Kidney (tissue), 14 donors: ENCODE data around the gene ESRRA. TPM values are rescaled to one million over a fixed set of nuclear protein-coding genes. Genes with fewer than 3 reads are reported as not detected.

ENCODE experiments used
- DNase-seq, 5 donors: peaks; one replicate each; pipeline ENCODE4 v3.0.0-alpha.2; 2013 to 2020
- FAIRE-seq: peaks from 2 replicates; lab custom pipeline; 2012; peaks lifted over from hg19 to GRCh38; lab: Jason Lieb, UNC
- H3K27ac ChIP-seq, 2 donors: one replicate each; pipeline ENCODE4 v1.7.0; 2013; ENCODE audit warnings: low read depth in 2 of 2, low read length in 2 of 2, inconsistent platforms in 1 of 2
- H3K27me3 ChIP-seq: one replicate; pipeline ENCODE4 v1.7.1; 2013; ENCODE audit warnings: low read length, inconsistent platforms; ENCODE audit not compliant: control insufficient read depth, insufficient read depth
- H3K36me3 ChIP-seq, 3 donors: one replicate each; pipeline versions ENCODE4 v1.7.0 to v1.7.1; 2013; ENCODE audit warnings: low read length in 3 of 3, control low read depth in 1 of 3, inconsistent platforms in 1 of 3; ENCODE audit not compliant: insufficient read depth in 3 of 3, control insufficient read depth in 2 of 3
- H3K4me1 ChIP-seq, 3 donors: one replicate each; pipeline versions ENCODE4 v1.7.0 to v1.7.1; 2013; ENCODE audit warnings: low read length in 3 of 3, inconsistent platforms in 1 of 3, low read depth in 1 of 3; ENCODE audit not compliant: control insufficient read depth in 2 of 3, insufficient read depth in 2 of 3
- H3K4me3 ChIP-seq, 3 donors: one replicate each; pipeline versions ENCODE4 v1.7.0 to v1.8.1; 2013; ENCODE audit warnings: low read length in 3 of 3, control low read depth in 1 of 3, inconsistent platforms in 1 of 3
- H3K9ac ChIP-seq, 3 donors: one replicate each; pipeline versions ENCODE4 v1.7.0 to v1.7.1; 2013; ENCODE audit warnings: low read length in 3 of 3, control low read depth in 1 of 3, inconsistent platforms in 1 of 3
- H3K9me3 ChIP-seq, 3 donors: one replicate each; pipeline versions ENCODE4 v1.7.0 to v1.7.1; 2013; ENCODE audit warnings: low read length in 3 of 3, control low read depth in 1 of 3, inconsistent platforms in 1 of 3; ENCODE audit not compliant: control insufficient read depth in 2 of 3, insufficient read depth in 1 of 3
- intact Hi-C: fragments of 100-400 bp; cut with DNase I; formaldehyde crosslinking; loops from one replicate; pipeline ENCODE4 v1.11.1; 2022
- polyA plus RNA-seq: library from polyadenylated mRNA; stranded (reverse); fragments of 350-450 nt; fragmentation: Illumina TruSeq; extraction: RNeasy Lipid Tissue Mini Kit (QIAGEN cat#74804); gene quantifications from one replicate; pipeline ENCODE4 v1.2.3, GENCODE V29; 2014; ENCODE audit warnings: low read depth, low replicate concordance; ENCODE audit not compliant: insufficient read depth
- total RNA-seq: library from RNA; stranded (reverse); fragmentation: NEBNext Ultra II Directional; extraction: Animal tissue kit (Norgen Biotek cat#: 25700); gene quantifications from one replicate; pipeline ENCODE4 v1.2.1, GENCODE V29; 2021
- TF ChIP-seq, protein P1 (sequence below): IDR thresholded peaks from 3 replicates; pipeline ENCODE4 v1.5.1; 2012; ENCODE audit warnings: mild to moderate bottlenecking, moderate library complexity, borderline replicate concordance; ENCODE audit not compliant: insufficient read depth; ENCODE audit errors: extremely low read depth
- donor health status: control.
- donor health status: control.
- donor health status: control.
- donor health status: control.
- donor health status: control.
- donor health status: DM: yes; HTN: yes; CAD: no.
- donor health status: Normal renal cell carcinoma (clear cell type).

The ESRRA gene
- total and polyA plus RNA-seq, 2 donors from 2014 or later: 59.7 to 117 TPM

DNA sequence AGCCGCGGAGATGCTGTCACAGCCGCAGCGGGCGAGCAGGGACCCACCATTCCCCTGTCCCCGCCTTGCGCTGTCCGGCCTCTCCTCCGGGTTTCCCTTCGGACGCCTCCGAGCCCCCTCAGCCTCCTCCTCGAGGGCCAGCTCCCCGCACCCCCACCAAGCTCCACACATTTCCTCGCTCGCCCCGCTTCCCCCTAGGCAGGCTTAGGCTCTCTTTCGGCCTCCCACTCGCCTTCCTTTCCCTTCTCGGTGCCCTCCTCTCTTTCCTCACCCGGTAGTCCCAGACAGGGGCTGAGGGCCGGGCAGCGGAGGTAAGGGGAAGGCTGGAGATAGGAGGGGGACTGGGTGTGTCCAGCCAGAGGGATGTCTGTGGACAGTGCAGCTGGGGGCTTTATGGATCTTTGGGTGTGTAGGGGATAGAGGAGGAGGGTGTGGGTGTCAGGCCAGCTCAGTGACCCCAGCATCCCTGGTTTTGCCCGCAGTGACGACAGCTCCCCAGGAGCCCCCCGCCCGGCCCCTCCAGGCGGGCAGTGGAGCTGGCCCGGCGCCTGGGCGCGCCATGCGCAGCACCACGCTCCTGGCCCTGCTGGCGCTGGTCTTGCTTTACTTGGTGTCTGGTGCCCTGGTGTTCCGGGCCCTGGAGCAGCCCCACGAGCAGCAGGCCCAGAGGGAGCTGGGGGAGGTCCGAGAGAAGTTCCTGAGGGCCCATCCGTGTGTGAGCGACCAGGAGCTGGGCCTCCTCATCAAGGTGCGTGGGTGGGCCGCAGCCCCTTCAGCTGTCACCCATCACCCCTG is 12.7 kb upstream of the ESRRA start:
- Histone ChIP-seq H3K9me3 (no peaks in the 10 kb centered on the region), H3K36me3 (no peaks in the 10 kb centered on the region), H3K4me3 (no peak overlapping the region), H3K4me1 (peaks cover 0 to 3% (median 0%) of the 10 kb centered on the region in 3 donors), H3K27ac (no peak overlapping the region), H3K27me3 (peaks cover 39% of the 10 kb centered on the region), H3K9ac (no peak overlapping the region)
- intact Hi-C loops: no loop called here
- DNase-seq: no peak
- TF ChIP-seq, protein P1, sequence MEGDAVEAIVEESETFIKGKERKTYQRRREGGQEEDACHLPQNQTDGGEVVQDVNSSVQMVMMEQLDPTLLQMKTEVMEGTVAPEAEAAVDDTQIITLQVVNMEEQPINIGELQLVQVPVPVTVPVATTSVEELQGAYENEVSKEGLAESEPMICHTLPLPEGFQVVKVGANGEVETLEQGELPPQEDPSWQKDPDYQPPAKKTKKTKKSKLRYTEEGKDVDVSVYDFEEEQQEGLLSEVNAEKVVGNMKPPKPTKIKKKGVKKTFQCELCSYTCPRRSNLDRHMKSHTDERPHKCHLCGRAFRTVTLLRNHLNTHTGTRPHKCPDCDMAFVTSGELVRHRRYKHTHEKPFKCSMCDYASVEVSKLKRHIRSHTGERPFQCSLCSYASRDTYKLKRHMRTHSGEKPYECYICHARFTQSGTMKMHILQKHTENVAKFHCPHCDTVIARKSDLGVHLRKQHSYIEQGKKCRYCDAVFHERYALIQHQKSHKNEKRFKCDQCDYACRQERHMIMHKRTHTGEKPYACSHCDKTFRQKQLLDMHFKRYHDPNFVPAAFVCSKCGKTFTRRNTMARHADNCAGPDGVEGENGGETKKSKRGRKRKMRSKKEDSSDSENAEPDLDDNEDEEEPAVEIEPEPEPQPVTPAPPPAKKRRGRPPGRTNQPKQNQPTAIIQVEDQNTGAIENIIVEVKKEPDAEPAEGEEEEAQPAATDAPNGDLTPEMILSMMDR: no peak
- no peak for FAIRE-seq

DNA sequence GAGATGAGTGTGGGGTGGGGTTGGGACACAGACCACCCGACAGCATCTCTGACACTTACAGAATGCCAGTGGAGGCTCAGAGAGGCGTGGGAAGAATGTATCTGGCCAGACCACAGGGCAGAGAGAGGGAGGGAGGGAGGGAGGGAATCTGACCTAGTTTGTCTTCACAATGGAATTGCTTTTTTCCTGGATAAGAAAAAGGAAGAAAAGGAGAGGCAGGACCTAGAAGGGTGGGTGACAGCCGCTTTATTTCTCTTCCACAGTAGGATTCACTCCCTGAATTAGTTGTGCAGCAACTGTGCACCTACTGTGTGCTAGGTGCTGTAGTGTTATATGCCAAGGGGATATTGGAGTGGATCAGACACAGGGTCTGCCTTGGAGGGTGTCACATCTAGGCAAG is 10.6 kb upstream of the ESRRA start:
- DNase-seq (no peak), FAIRE-seq (no peak)
- Histone ChIP-seq H3K36me3 (no peaks in the 10 kb centered on the region), H3K4me3 (no peak overlapping the region), H3K9me3 (no peaks in the 10 kb centered on the region), H3K27ac (no peak overlapping the region), H3K4me1 (peaks cover 0 to 11% (median 0%) of the 10 kb centered on the region in 3 donors), H3K9ac (no peak overlapping the region), H3K27me3 (peaks cover 47% of the 10 kb centered on the region)
- TF ChIP-seq, protein P1: no peak
- intact Hi-C loops: no loop called here

DNA sequence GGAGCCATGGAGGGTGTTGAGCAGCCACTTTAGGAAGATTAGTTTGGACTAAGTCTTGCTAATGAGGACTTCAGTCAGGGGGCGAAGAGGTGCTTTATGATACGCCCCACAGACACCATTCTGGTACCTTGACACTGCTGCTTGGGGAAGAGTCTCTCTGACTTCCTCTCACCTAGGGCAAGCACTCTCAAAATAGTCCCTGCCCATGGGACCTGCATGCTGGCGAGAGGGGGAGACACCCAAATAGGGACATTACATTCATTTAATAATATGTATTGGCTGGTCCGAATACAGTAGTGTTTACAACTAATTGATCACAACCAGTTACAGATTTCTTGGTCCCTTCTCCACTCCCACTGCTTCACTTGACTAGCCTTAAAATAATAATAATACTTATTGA is 9.6 kb upstream of the ESRRA start:
- Histone ChIP-seq H3K4me1 (peaks cover 0 to 20% (median 0%) of the 10 kb centered on the region in 3 donors), H3K4me3 (no peak overlapping the region), H3K9ac (no peak overlapping the region), H3K27me3 (peaks cover 45% of the 10 kb centered on the region), H3K36me3 (no peaks in the 10 kb centered on the region), H3K27ac (no peak overlapping the region), H3K9me3 (no peaks in the 10 kb centered on the region)
- TF ChIP-seq, protein P1: no peak
- intact Hi-C loops: no loop called here
- FAIRE-seq (no peak), DNase-seq (no peak)

DNA sequence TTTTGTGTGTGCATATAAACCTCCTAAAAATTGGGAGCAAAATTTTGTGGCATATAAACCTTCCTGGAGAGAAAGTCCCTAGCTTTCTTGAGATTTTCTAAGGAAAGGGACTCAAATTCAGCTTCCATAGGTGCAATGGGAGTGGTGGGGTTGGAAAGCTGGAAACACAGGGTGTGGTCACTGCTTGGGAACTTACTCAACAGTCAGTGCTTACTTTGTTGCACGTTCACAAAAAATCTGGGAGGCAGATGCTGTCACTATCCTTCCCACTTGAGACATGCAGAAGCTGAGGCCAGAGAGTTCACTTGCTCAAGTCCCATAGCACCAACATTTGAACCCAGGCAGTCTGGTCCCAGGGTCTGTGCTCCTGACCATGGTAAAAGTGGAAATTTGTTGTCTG is 9.1 kb upstream of the ESRRA start:
- TF ChIP-seq, protein P1: no peak
- no peaks in the 10 kb centered on the region for H3K36me3 ChIP-seq
- DNase-seq (no peak), FAIRE-seq (no peak)
- H3K27me3 ChIP-seq: peaks cover 43% of the 10 kb centered on the region
- H3K27ac ChIP-seq: no peak overlapping the region
- H3K4me3 ChIP-seq: no peak overlapping the region
- H3K4me1 ChIP-seq: peaks cover 0 to 22% (median 0%) of the 10 kb centered on the region in 3 donors
- no peaks in the 10 kb centered on the region for H3K9me3 ChIP-seq
- intact Hi-C loops: no loop called here
- H3K9ac ChIP-seq: no peak overlapping the region
